GM23248 (cell line): ENCODE data around the gene B3GALT5.

Experiments
- EZH2 ChIP-seq: fragments of 200-600 bp; sonication (generic); IDR thresholded peaks from 2 replicates; pipeline ENCODE4 v1.6.1; 2018; ENCODE audit warnings: antibody characterized with exemption, mild to moderate bottlenecking; ENCODE audit not compliant: insufficient read depth, poor library complexity, severe bottlenecking
- EZH2phosphoT487 ChIP-seq: fragments of 200-600 bp; sonication (generic); IDR thresholded peaks from 2 replicates; pipeline ENCODE4 v1.6.1; 2018; ENCODE audit warnings: antibody characterized with exemption, moderate library complexity, mild to moderate bottlenecking, low read depth; ENCODE audit not compliant: insufficient read depth

DNA sequence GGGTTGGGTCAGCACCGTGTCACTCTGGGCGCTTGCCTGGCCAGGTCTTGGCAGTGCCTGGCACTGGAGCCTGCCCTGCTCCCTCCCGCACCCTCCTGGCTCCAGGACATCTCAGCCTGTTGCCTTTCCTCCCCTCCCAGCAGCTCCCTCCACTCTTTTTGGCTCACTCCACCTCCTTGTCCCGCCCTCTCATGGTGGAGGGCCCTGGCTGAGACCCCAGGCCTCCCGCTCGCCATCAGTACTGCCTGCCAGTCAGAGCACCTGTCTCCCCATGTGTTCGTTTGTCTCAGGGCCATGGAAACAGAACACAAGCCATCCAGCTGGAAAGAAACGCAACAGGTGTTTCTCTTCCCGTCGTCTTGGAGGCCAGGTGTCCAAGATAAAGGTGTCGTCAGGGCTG, 61.0 kb downstream of the B3GALT5 start:
- TF ChIP-seq EZH2phosphoT487: no peak
- TF ChIP-seq EZH2: no peak
